Dendritic cell treated with granulocyte-macrophage colony-stimulating factor and Interleukin-4, amounts not matched to agents 40 ng/mL and 50 ng/mL, for 4 days (primary cell): ENCODE measurements around the gene MAP3K21.

Experiments used
- H3K27ac Mint-ChIP-seq: one replicate; pipeline ENCODE4 v1.8.0; 2022; ENCODE audit warnings: mild to moderate bottlenecking, mixed read lengths
- H3K27me3 Mint-ChIP-seq: one replicate; pipeline ENCODE4 v1.8.0; 2022; ENCODE audit warnings: mild to moderate bottlenecking, mixed read lengths
- H3K36me3 Mint-ChIP-seq: one replicate; pipeline ENCODE4 v1.8.0; 2022; ENCODE audit warnings: low read depth, mixed read lengths
- H3K4me1 Mint-ChIP-seq: one replicate; pipeline ENCODE4 v1.8.0; 2022; ENCODE audit warnings: low read depth, mixed read lengths
- H3K4me3 Mint-ChIP-seq: one replicate; pipeline ENCODE4 v1.8.0; 2022; ENCODE audit warnings: mild to moderate bottlenecking, moderate library complexity, mixed read lengths
- H3K9me3 Mint-ChIP-seq: one replicate; pipeline ENCODE4 v1.8.0; 2022; ENCODE audit warnings: mixed read lengths
- intact Hi-C: fragments of 100-400 bp; cut with micrococcal nuclease; formaldehyde crosslinking; loops from one replicate; pipeline ENCODE4 v1.15.0; 2022

The MAP3K21 gene

DNA sequence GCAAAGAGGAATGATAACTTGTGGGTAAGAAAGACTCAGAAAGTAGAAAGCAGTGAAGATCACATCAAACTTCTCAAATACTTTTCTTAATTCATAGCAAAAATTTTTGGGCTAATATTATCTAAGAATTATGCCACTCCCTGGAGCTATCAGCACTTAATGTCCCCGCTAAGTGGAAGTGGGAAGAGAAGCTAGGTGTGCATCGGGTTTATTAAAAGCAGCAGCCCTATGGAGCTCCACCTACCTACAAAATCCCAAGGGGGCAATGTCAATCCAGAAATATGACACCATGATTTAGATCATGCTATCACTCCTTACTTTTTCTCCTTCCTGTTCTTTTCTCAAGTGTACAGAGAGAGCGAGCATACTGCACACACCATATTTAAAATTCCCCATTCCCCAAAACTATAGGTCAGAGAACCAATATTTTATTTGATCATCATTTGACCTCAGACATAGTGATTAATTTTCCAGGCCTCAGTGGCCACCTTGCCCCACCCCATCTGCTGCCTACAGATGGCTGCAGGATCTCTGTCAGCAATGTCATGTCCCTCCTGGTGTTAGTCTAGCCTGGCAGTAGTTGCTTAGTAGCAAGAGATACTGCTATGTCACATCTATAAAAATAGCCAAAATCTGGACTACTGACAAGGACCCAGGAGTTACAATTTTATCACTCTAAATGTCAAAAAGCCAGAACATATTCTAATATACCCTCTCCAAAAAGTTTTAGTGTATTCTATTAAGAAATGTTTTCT lies 66.6 kb downstream of the MAP3K21 start:
- Mint-ChIP-seq H3K27me3 (peaks cover 16% of the 10 kb centered on the region), H3K4me1 (peaks cover 19% of the 10 kb centered on the region), H3K9me3 (no peaks in the 10 kb centered on the region), H3K27ac (no peak overlapping the region), H3K4me3 (no peak overlapping the region), H3K36me3 (no peaks in the 10 kb centered on the region)
- intact Hi-C loops = loop anchor here (10.0 kb wide), 1 partner anchor 89 kb away; no protein-coding TSS in a partner anchor

DNA sequence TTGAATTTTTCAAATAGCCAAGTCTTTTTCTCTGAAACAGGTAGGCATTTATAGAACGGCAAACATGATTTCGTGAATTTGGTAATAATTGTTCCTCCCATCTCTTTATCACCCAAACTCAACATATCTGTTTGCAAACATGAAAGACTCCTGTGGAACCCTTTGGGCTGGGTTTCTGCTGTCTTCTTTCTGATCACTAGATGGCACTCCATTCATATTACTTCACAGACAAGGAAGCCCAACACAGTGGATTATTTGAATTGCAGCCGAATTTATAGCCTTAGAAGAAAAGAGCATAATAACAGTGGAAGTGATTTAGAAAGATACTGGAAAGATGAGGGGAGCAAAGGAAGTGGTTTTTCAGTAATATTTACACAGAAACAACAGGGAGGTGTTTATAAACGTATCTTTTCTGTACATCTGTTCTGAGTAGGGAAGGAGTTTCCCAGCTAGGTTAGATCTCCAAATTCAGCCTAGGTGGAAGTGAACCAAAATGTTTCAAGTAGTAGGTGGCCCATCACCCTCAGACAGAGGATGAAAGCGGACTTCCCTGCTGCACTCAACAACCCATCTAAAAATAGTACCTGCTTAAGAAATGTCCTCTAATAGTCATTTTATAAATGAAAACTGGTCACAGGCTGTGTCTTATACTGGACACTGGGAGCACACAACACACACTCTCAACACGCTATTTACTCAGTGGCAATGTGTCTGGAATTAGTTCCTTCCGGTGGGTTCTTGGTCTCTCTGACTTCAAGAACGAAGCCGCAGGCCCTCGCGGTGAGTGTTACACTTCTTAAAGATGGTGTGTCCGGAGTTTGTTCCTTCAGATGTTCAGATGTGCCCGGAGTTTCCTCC lies 67.6 kb downstream of the MAP3K21 start:
- H3K4me1 Mint-ChIP-seq = peaks cover 12% of the 10 kb centered on the region
- H3K4me3 Mint-ChIP-seq = no peak overlapping the region
- intact Hi-C loops = loop anchor here (1.0 to 10.0 kb wide), 3 partner anchors 90 to 670 kb away; no protein-coding TSS in a partner anchor
- H3K27me3 Mint-ChIP-seq = peaks cover 16% of the 10 kb centered on the region
- H3K36me3 Mint-ChIP-seq = no peaks in the 10 kb centered on the region
- no peaks in the 10 kb centered on the region for H3K9me3 Mint-ChIP-seq
- no peak overlapping the region for H3K27ac Mint-ChIP-seq

GRCh38 chr1:233395863-233396646 lies 68.5 kb downstream of the MAP3K21 start:
- Mint-ChIP-seq H3K9me3 (no peaks in the 10 kb centered on the region), H3K4me3 (no peak overlapping the region), H3K36me3 (no peaks in the 10 kb centered on the region), H3K27me3 (peaks cover 15% of the 10 kb centered on the region), H3K4me1 (peaks cover 12% of the 10 kb centered on the region), H3K27ac (no peak overlapping the region)
- intact Hi-C loops = loop anchor here (1.0 to 10.0 kb wide), 3 partner anchors 91 to 669 kb away; no protein-coding TSS in a partner anchor

DNA sequence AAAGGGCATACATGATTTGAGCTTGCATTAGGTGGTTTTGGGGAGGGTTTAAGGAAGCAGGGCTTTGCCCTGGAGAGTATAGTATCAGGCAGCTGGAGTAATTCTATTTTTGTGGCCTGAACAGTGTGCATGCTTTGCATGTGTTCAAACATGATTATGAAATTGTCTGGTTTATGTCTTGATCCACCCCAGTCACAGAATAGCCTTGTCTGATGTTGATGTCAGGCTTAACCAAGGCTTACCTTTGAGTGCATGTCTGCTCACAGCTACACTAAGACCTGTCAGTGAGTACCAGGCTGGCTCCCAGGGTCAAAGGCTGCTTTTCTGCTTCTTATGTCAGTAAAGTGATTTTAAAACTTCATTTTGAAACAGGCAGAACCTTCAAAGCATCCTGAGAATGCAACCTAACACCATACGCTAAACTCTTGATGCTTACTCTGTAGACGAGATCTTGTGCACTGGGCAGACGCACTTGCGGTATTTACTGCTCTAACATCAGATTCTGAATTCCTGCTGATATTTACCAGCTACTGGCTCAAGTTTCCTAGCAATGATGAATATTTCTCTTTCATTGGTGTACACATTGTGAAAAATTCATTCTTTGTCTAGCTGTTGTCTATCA lies 78.9 kb downstream of the MAP3K21 start:
- Mint-ChIP-seq H3K4me3 (no peak overlapping the region), H3K9me3 (no peaks in the 10 kb centered on the region), H3K27me3 (peaks cover 20% of the 10 kb centered on the region), H3K4me1 (no peaks in the 10 kb centered on the region), H3K27ac (no peak overlapping the region), H3K36me3 (no peaks in the 10 kb centered on the region)
- intact Hi-C loops = no loop called here

DNA sequence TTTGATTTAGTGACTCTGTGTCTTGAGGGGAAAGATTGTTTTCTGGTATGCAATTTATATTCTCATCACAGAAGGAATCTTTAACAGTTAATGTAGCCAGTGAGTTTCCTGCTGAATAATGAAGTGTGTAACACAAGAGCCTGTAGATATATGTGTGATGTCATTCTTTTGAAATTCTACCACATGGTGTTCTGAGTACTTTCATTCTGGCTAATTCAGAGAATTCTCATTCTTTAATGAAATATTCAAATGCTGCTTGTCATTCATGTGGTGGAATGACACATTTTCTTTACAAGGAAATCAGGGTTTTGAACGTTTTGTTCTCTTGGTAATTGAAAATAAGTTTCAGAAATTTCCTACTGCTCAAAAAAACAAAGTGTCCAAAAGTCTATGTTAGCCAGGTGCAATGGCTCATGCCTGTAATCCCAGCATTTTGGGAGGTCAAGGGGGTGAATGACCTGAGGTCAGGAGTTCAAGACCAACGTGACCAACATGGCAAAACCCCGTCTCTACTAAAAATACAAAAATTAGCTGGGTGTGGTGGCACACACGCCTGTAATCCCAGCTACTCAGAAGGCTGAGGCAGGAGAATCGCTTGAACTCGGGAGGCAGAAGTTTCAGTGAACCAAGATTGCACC lies 79.6 kb downstream of the MAP3K21 start:
- peaks cover 18% of the 10 kb centered on the region for H3K27me3 Mint-ChIP-seq
- H3K36me3 Mint-ChIP-seq = no peaks in the 10 kb centered on the region
- no peak overlapping the region for H3K27ac Mint-ChIP-seq
- no peak overlapping the region for H3K4me3 Mint-ChIP-seq
- intact Hi-C loops = no loop called here
- H3K9me3 Mint-ChIP-seq = no peaks in the 10 kb centered on the region
- H3K4me1 Mint-ChIP-seq = no peaks in the 10 kb centered on the region

DNA sequence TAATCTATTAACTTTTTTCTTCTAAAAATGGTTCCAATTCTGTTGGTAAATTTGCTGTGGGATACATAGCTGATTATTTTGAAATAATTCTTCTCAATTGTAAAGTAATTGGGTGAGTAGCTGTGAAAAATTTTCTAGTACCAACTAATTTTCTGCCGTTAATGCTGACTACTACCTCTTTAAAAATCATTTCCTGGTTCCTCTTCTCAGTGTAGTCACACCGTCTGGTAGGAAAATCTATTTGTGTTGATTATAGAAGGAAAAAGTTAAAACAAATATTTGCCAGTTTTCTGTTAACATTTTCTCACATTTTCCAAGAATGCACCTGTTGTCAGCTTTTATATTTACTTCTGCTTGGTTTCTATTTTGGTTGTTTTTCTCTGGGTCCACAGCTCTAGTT lies 82.0 kb downstream of the MAP3K21 start:
- Mint-ChIP-seq H3K27me3 (peaks cover 6% of the 10 kb centered on the region), H3K4me1 (no peaks in the 10 kb centered on the region), H3K36me3 (no peaks in the 10 kb centered on the region), H3K4me3 (no peak overlapping the region), H3K9me3 (no peaks in the 10 kb centered on the region), H3K27ac (no peak overlapping the region)
- intact Hi-C loops = no loop called here

DNA sequence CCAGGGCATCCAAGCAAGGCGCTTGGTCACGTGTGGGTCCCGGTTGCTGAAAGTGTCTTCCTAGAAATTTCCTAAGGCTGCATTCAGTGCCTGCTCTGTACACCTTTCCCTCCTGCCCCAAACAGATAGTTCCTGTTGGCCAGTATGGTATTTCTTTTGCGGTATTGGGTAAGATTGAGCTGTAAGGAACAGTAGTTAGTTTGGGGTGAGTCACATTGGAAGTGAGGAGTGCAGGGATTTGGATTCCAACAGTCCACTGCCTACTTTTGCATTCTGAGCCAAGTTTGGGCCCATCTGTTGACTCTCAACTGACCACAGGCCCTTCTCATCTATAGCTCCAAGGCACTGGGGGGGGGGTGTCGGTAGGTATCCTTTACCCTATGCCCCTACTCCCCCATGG lies 83.4 kb downstream of the MAP3K21 start:
- no peak overlapping the region for H3K27ac Mint-ChIP-seq
- no peak overlapping the region for H3K4me3 Mint-ChIP-seq
- no peaks in the 10 kb centered on the region for H3K36me3 Mint-ChIP-seq

GRCh38 chr1:233412812-233413211 lies 85.3 kb downstream of the MAP3K21 start:
- no peak overlapping the region for H3K4me3 Mint-ChIP-seq
- peaks cover 3% of the 10 kb centered on the region for H3K27me3 Mint-ChIP-seq

More for the DNA sequence above, 83.4 kb downstream of the MAP3K21 start:
- Mint-ChIP-seq H3K9me3 (no peaks in the 10 kb centered on the region), H3K4me1 (no peaks in the 10 kb centered on the region), H3K27me3 (peaks cover 6% of the 10 kb centered on the region)
- intact Hi-C loops = no loop called here

DNA sequence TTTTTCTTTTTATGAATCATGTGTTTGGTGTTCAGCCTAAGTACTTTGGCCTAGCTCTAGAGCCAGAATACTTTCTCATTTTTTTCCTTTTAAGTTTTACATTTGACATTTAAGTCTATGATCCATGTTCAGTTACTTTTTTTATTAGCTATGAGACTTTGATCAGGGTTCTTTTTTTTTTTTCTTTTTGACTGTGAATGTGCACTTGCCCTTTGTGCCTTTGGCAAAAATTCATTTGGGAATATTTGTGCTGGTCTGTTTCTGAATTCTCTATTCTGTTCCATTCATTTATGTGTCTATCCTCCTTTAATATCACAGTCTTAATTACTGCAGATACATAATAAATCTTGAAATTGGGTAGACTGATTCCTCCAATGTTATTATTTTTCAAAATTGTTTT lies 93.8 kb downstream of the MAP3K21 start:
- Mint-ChIP-seq H3K9me3 (no peaks in the 10 kb centered on the region), H3K27ac (no peak overlapping the region), H3K4me1 (no peaks in the 10 kb centered on the region), H3K36me3 (no peaks in the 10 kb centered on the region), H3K27me3 (peaks cover 12% of the 10 kb centered on the region), H3K4me3 (no peak overlapping the region)
- intact Hi-C loops = no loop called here

More at GRCh38 chr1:233412812-233413211, 85.3 kb downstream of the MAP3K21 start:
- H3K9me3 Mint-ChIP-seq = no peaks in the 10 kb centered on the region
- no peak overlapping the region for H3K27ac Mint-ChIP-seq
- no peaks in the 10 kb centered on the region for H3K36me3 Mint-ChIP-seq
- H3K4me1 Mint-ChIP-seq = no peaks in the 10 kb centered on the region
- intact Hi-C loops = no loop called here

GRCh38 chr1:233424779-233425178 lies 97.3 kb downstream of the MAP3K21 start:
- no peaks in the 10 kb centered on the region for H3K36me3 Mint-ChIP-seq
- H3K27me3 Mint-ChIP-seq = peaks cover 14% of the 10 kb centered on the region
- no peaks in the 10 kb centered on the region for H3K4me1 Mint-ChIP-seq
- H3K27ac Mint-ChIP-seq = no peak overlapping the region
- no peak overlapping the region for H3K4me3 Mint-ChIP-seq
- H3K9me3 Mint-ChIP-seq = no peaks in the 10 kb centered on the region
- intact Hi-C loops = no loop called here

- intact Hi-C loops = no loop called here
- H3K27me3 Mint-ChIP-seq = peaks cover 14% of the 10 kb centered on the region
- H3K9me3 Mint-ChIP-seq = no peaks in the 10 kb centered on the region
- no peaks in the 10 kb centered on the region for H3K36me3 Mint-ChIP-seq
- no peaks in the 10 kb centered on the region for H3K4me1 Mint-ChIP-seq
- H3K4me3 Mint-ChIP-seq = no peak overlapping the region
- no peak overlapping the region for H3K27ac Mint-ChIP-seq
These were observed 100.4 kb downstream of the MAP3K21 start for GRCh38 chr1:233427907-233428306.

DNA sequence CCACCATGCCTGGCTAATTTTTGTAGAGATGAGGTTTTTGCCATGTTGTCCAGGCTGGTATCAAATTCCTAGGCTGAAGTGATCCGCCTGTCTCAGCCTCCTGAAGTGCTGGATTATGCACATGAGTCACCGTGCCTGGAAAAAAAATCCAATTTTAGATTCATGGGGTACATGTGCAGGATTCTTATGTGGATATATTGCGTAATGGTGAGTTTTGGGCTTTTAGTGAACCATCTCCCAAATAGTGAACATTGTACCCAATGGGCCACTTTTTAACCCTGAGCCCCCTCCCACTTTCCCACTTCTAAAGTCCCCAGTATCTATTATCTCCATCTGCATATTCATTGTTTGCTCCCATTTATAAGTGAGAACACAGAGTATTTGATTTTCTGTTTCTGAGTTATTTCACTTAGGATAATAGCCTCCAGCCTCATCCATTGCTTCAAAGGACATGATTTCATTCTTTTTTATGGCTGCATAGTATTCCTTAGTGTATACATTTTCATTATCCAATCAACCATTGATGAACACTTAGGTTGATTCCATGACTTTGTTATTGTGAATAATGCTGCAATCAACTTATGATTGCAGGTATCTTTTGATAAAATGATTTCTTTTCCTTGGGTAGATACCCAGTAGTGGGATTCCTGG lies 104.4 kb downstream of the MAP3K21 start:
- intact Hi-C loops = no loop called here
- Mint-ChIP-seq H3K27me3 (peaks cover 7% of the 10 kb centered on the region), H3K27ac (no peak overlapping the region), H3K9me3 (no peaks in the 10 kb centered on the region), H3K4me1 (no peaks in the 10 kb centered on the region), H3K36me3 (no peaks in the 10 kb centered on the region), H3K4me3 (no peak overlapping the region)

DNA sequence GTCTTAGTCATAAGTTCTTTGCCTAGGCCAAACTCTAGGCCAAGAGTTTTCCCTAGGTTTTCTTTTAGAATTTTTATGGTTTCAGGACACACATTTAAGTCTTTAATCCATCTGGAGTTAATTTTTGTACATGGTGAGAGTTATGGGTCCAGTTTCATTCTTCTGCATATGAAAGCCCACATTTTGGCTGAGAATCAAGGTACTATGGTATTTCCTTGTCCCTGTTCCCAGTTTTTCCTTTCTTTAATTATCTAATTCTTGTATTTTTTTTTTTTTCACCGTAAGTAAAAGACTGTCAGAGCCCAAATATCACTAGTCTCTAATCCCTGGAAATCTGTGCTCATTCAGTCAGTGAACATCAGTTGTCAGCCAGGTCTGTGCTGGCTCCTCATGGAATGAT lies 105.4 kb downstream of the MAP3K21 start:
- no peaks in the 10 kb centered on the region for H3K9me3 Mint-ChIP-seq
- intact Hi-C loops = no loop called here
- peaks cover 7% of the 10 kb centered on the region for H3K27me3 Mint-ChIP-seq
- no peak overlapping the region for H3K27ac Mint-ChIP-seq
- no peaks in the 10 kb centered on the region for H3K4me1 Mint-ChIP-seq
- H3K4me3 Mint-ChIP-seq = no peak overlapping the region
- no peaks in the 10 kb centered on the region for H3K36me3 Mint-ChIP-seq
